GM23338 (cell line): ENCODE data around the gene TMEM43. TPM values are rescaled to one million over a fixed set of nuclear protein-coding genes. Genes with fewer than 3 reads are reported as not detected.

Source experiments
- ATAC-seq: fragments of 200-7000 bp; cut with Tn5 transposase; 3 replicates; pipeline ENCODE4 v1.9.1; 2020
- DNase-seq: peaks from one replicate; pipeline ENCODE4 v3.0.0-alpha.2; 2015; ENCODE audit warnings: low spot score
- H2AFZ ChIP-seq: fragments of 200-600 bp; sonication (generic); 2 replicates; pipeline ENCODE4 v1.8.0; 2016; ENCODE audit warnings: antibody characterized with exemption, mild to moderate bottlenecking, moderate library complexity
- H3F3A ChIP-seq: fragments of 200-600 bp; sonication (generic); replicated peaks from 2 replicates; pipeline ENCODE4 v1.8.0; 2017; ENCODE audit warnings: antibody characterized with exemption, mixed run types, low read depth
- H3K27ac ChIP-seq: fragments of 200-600 bp; sonication (generic); 2 replicates; pipeline ENCODE4 v1.6.1; 2016; ENCODE audit warnings: low read depth
- H3K27me3 ChIP-seq: fragments of 200-600 bp; sonication (generic); 2 replicates; pipeline ENCODE4 v1.8.0; 2016; ENCODE audit warnings: mild to moderate bottlenecking, mixed run types, moderate library complexity; ENCODE audit not compliant: insufficient read depth
- H3K36me3 ChIP-seq: fragments of 200-600 bp; sonication (generic); 2 replicates; pipeline ENCODE4 v1.8.0; 2016; ENCODE audit warnings: mild to moderate bottlenecking; ENCODE audit not compliant: insufficient read depth
- H3K4me1 ChIP-seq: fragments of 200-600 bp; sonication (generic); 2 replicates; pipeline ENCODE4 v1.8.0; 2016; ENCODE audit warnings: mild to moderate bottlenecking, moderate library complexity; ENCODE audit not compliant: insufficient read depth
- H3K4me2 ChIP-seq: fragments of 200-600 bp; sonication (generic); 2 replicates; pipeline ENCODE4 v1.7.1; 2017; ENCODE audit warnings: mixed run types
- H3K4me3 ChIP-seq: fragments of 200-600 bp; sonication (generic); 2 replicates; pipeline ENCODE4 v1.6.1; 2016; ENCODE audit warnings: mixed run types
- H3K79me2 ChIP-seq: fragments of 200-600 bp; sonication (generic); replicated peaks from 2 replicates; pipeline ENCODE4 v1.8.0; 2017; ENCODE audit warnings: mild to moderate bottlenecking; ENCODE audit not compliant: insufficient read depth
- H3K9me2 ChIP-seq: fragments of 200-600 bp; sonication (generic); 2 replicates; pipeline ENCODE4 v1.8.0; 2017; ENCODE audit not compliant: insufficient read depth
- H4K20me1 ChIP-seq: fragments of 200-600 bp; sonication (generic); replicated peaks from 2 replicates; pipeline ENCODE4 v1.8.0; 2017; ENCODE audit warnings: mild to moderate bottlenecking; ENCODE audit not compliant: insufficient read depth
- H3K27ac Mint-ChIP-seq: 2 replicates; pipeline ENCODE4 v1.8.0; 2020; ENCODE audit warnings: inconsistent platforms, mild to moderate bottlenecking, moderate library complexity, mixed read lengths
- H3K27me3 Mint-ChIP-seq: 3 replicates; pipeline ENCODE4 v1.8.0; 2022; ENCODE audit warnings: low read depth, mild to moderate bottlenecking, moderate library complexity, mixed read lengths, inconsistent platforms; ENCODE audit not compliant: insufficient read depth, poor library complexity
- H3K36me3 Mint-ChIP-seq: 3 replicates; pipeline ENCODE4 v1.8.0; 2021; ENCODE audit warnings: low read depth, mild to moderate bottlenecking, inconsistent platforms, moderate library complexity, mixed read lengths
- H3K4me1 Mint-ChIP-seq: 3 replicates; pipeline ENCODE4 v1.8.0; 2020; ENCODE audit warnings: mild to moderate bottlenecking, inconsistent platforms, mixed read lengths
- H3K4me3 Mint-ChIP-seq: 3 replicates; pipeline ENCODE4 v1.8.0; 2021; ENCODE audit warnings: moderate library complexity, mild to moderate bottlenecking, inconsistent platforms, mixed read lengths
- H3K9me3 Mint-ChIP-seq: 3 replicates; pipeline ENCODE4 v1.8.0; 2020; ENCODE audit warnings: moderate library complexity, mild to moderate bottlenecking, inconsistent platforms, mixed read lengths
- CREB1 ChIP-seq: fragments of 250-450 bp; sonication (Bioruptor Pico); IDR thresholded peaks from 2 replicates; pipeline ENCODE4 v1.5.0; 2020; ENCODE audit warnings: low read depth, mild to moderate bottlenecking, moderate library complexity
- CTCF ChIP-seq, 2 experiments: fragments of 200-600 bp in 1 of 2; sonication (generic) in 1 of 2; conservative IDR thresholded peaks; 2 replicates each; pipeline versions ENCODE4 v1.5.1 to v1.6.1; 2016 to 2017; ENCODE audit warnings: antibody characterized with exemption in 2 of 2, low read depth in 2 of 2, mild to moderate bottlenecking in 2 of 2, moderate library complexity in 1 of 2
- EZH2 ChIP-seq: fragments of 200-600 bp; sonication (generic); IDR thresholded peaks from one replicate; pipeline ENCODE4 v1.8.0; 2017; ENCODE audit warnings: antibody characterized with exemption, mild to moderate bottlenecking, low read depth; ENCODE audit not compliant: unreplicated experiment
- EZH2phosphoT487 ChIP-seq: fragments of 200-600 bp; sonication (generic); IDR thresholded peaks from one replicate; pipeline ENCODE4 v1.8.1; 2018; ENCODE audit warnings: antibody characterized with exemption; ENCODE audit not compliant: unreplicated experiment
- JUNB ChIP-seq: IDR thresholded peaks from one replicate; pipeline ENCODE4 v1.6.1; 2016; ENCODE audit warnings: antibody characterized with exemption; ENCODE audit not compliant: unreplicated experiment
- NANOG ChIP-seq: IDR thresholded peaks from 2 replicates; pipeline ENCODE4 v1.6.1; 2016; ENCODE audit warnings: antibody characterized with exemption, borderline replicate concordance
- POLR2AphosphoS5 ChIP-seq: IDR thresholded peaks from 2 replicates; pipeline ENCODE4 v1.6.1; 2016; ENCODE audit warnings: antibody characterized with exemption, low read depth
- REST ChIP-seq: IDR thresholded peaks from one replicate; pipeline ENCODE4 v1.6.1; 2018; ENCODE audit warnings: antibody characterized with exemption; ENCODE audit not compliant: unreplicated experiment
- STAT1 ChIP-seq: IDR thresholded peaks from one replicate; pipeline ENCODE4 v1.6.1; 2016; ENCODE audit warnings: antibody characterized with exemption; ENCODE audit not compliant: unreplicated experiment
- ZNF114 ChIP-seq: fragments of 250-450 bp; sonication (Bioruptor Pico); IDR thresholded peaks from 2 replicates; pipeline ENCODE4 v1.5.0; 2020; ENCODE audit warnings: mild to moderate bottlenecking, moderate library complexity
- ZNF331 ChIP-seq: fragments of 250-450 bp; sonication (Bioruptor Pico); IDR thresholded peaks from 2 replicates; pipeline ENCODE4 v1.5.0; 2020; ENCODE audit warnings: low read depth, mild to moderate bottlenecking, moderate library complexity
- polyA plus RNA-seq: library from polyadenylated mRNA; unstranded; fragments of >200 nt; fragmentation: Nextera tagmentation; extraction: Ambion mirVana; gene quantifications from 2 replicates; pipeline ENCODE4 v1.2.1, GENCODE V29; 2016
- total RNA-seq: library from RNA; depleted of rRNA; stranded (reverse); fragments of >200 nt; shearing (Covaris generic); gene quantifications from 2 replicates; pipeline ENCODE4 v1.2.3, GENCODE V29; 2014
- TF ChIP-seq, protein P1 (sequence below): IDR thresholded peaks from 2 replicates; pipeline ENCODE4 v1.6.1; 2016; ENCODE audit warnings: antibody characterized with exemption
- TF ChIP-seq, protein P2 (sequence below): fragments of 250-450 bp; sonication (Bioruptor Pico); IDR thresholded peaks from 2 replicates; pipeline ENCODE4 v1.5.0; 2020; ENCODE audit warnings: mild to moderate bottlenecking, moderate library complexity

Gene TMEM43
- total and polyA plus RNA-seq, 2 experiments from 2014 or later, result 15.9 to 34.7 TPM

- Mint-ChIP-seq H3K27ac (no peak overlapping the region), H3K4me3 (no peak overlapping the region), H3K9me3 (no peaks in the 10 kb centered on the region; the same call in 2 of the 3 replicates), H3K36me3 (peaks cover 69% of the 10 kb centered on the region), H3K4me1 (no peaks in the 10 kb centered on the region), H3K27me3 (no peaks in the 10 kb centered on the region)
- Histone ChIP-seq H3K9me2 (no peaks in the 10 kb centered on the region), H3F3A (no peaks in the 10 kb centered on the region), H3K36me3 (peaks cover 37% of the 10 kb centered on the region), H3K27me3 (no peaks in the 10 kb centered on the region), H3K4me3 (no peak overlapping the region), H4K20me1 (peaks cover 29% of the 10 kb centered on the region), H2AFZ (no peak overlapping the region), H3K4me1 (no peaks in the 10 kb centered on the region), H3K79me2 (peaks cover 69% of the 10 kb centered on the region), H3K27ac (no peak overlapping the region), H3K4me2 (no peak overlapping the region)
- no peak for DNase-seq
- ATAC-seq, result no peak
- TF ChIP-seq ZNF331, result no peak
- TF ChIP-seq EZH2phosphoT487, result no peak
- TF ChIP-seq, protein P1, sequence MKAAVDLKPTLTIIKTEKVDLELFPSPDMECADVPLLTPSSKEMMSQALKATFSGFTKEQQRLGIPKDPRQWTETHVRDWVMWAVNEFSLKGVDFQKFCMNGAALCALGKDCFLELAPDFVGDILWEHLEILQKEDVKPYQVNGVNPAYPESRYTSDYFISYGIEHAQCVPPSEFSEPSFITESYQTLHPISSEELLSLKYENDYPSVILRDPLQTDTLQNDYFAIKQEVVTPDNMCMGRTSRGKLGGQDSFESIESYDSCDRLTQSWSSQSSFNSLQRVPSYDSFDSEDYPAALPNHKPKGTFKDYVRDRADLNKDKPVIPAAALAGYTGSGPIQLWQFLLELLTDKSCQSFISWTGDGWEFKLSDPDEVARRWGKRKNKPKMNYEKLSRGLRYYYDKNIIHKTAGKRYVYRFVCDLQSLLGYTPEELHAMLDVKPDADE, result no peak
- no peak for TF ChIP-seq POLR2AphosphoS5
- TF ChIP-seq ZNF114 (CRISPR knock-in tag), result no peak
- TF ChIP-seq STAT1, result no peak
- TF ChIP-seq REST, result no peak
- no peak for TF ChIP-seq NANOG
- TF ChIP-seq CTCF (conservative IDR thresholded peaks at IDR 0.05; ENCODE audit: low read depth in 2 of 2), result no peak
- no peak for TF ChIP-seq CREB1 (CRISPR knock-in tag)
- TF ChIP-seq, protein P2, sequence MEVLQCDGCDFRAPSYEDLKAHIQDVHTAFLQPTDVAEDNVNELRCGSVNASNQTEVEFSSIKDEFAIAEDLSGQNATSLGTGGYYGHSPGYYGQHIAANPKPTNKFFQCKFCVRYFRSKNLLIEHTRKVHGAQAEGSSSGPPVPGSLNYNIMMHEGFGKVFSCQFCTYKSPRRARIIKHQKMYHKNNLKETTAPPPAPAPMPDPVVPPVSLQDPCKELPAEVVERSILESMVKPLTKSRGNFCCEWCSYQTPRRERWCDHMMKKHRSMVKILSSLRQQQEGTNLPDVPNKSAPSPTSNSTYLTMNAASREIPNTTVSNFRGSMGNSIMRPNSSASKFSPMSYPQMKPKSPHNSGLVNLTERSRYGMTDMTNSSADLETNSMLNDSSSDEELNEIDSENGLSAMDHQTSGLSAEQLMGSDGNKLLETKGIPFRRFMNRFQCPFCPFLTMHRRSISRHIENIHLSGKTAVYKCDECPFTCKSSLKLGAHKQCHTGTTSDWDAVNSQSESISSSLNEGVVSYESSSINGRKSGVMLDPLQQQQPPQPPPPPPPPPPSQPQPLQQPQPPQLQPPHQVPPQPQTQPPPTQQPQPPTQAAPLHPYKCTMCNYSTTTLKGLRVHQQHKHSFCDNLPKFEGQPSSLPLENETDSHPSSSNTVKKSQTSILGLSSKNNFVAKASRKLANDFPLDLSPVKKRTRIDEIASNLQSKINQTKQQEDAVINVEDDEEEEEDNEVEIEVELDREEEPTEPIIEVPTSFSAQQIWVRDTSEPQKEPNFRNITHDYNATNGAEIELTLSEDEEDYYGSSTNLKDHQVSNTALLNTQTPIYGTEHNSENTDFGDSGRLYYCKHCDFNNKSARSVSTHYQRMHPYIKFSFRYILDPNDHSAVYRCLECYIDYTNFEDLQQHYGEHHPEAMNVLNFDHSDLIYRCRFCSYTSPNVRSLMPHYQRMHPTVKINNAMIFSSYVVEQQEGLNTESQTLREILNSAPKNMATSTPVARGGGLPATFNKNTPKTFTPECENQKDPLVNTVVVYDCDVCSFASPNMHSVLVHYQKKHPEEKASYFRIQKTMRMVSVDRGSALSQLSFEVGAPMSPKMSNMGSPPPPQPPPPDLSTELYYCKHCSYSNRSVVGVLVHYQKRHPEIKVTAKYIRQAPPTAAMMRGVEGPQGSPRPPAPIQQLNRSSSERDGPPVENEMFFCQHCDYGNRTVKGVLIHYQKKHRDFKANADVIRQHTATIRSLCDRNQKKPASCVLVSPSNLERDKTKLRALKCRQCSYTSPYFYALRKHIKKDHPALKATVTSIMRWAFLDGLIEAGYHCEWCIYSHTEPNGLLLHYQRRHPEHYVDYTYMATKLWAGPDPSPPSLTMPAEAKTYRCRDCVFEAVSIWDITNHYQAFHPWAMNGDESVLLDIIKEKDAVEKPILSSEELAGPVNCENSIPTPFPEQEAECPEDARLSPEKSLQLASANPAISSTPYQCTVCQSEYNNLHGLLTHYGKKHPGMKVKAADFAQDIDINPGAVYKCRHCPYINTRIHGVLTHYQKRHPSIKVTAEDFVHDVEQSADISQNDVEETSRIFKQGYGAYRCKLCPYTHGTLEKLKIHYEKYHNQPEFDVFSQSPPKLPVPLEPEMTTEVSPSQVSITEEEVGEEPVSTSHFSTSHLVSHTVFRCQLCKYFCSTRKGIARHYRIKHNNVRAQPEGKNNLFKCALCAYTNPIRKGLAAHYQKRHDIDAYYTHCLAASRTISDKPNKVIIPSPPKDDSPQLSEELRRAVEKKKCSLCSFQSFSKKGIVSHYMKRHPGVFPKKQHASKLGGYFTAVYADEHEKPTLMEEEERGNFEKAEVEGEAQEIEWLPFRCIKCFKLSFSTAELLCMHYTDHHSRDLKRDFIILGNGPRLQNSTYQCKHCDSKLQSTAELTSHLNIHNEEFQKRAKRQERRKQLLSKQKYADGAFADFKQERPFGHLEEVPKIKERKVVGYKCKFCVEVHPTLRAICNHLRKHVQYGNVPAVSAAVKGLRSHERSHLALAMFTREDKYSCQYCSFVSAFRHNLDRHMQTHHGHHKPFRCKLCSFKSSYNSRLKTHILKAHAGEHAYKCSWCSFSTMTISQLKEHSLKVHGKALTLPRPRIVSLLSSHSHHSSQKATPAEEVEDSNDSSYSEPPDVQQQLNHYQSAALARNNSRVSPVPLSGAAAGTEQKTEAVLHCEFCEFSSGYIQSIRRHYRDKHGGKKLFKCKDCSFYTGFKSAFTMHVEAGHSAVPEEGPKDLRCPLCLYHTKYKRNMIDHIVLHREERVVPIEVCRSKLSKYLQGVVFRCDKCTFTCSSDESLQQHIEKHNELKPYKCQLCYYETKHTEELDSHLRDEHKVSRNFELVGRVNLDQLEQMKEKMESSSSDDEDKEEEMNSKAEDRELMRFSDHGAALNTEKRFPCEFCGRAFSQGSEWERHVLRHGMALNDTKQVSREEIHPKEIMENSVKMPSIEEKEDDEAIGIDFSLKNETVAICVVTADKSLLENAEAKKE, result no peak
- TF ChIP-seq JUNB, result no peak
- no peak for TF ChIP-seq EZH2
Measured at GRCh38 chr3:14186854-14187458, 62.1 kb downstream of the TMEM43 start.
